ENCODE data around the gene PEPD.

Gene PEPD

GRCh38 chr19:33456076-33456844, 65.3 kb downstream of the PEPD start:
- DNase-seq = no peak

GRCh38 chr19:33453265-33453664, 68.3 kb downstream of the PEPD start:
- no peak for DNase-seq

GRCh38 chr19:33450689-33451088, 70.9 kb downstream of the PEPD start:
- DNase-seq = no peak

- no peak for DNase-seq
Observed at GRCh38 chr19:33449799-33450198, 71.8 kb downstream of the PEPD start.

- no peak for DNase-seq
Observed at GRCh38 chr19:33448159-33448516, 73.5 kb downstream of the PEPD start.

GRCh38 chr19:33447336-33448158, 74.0 kb downstream of the PEPD start:
- no peak for DNase-seq

GRCh38 chr19:33446330-33447293, 75.0 kb downstream of the PEPD start:
- no peak for DNase-seq

GRCh38 chr19:33445442-33446329, 75.9 kb downstream of the PEPD start:
- no peak for DNase-seq

GRCh38 chr19:33444562-33445441, 76.8 kb downstream of the PEPD start:
- no peak for DNase-seq

- DNase-seq = no peak
Observed at GRCh38 chr19:33443638-33444561, 77.7 kb downstream of the PEPD start.

GRCh38 chr19:33442706-33443105, 78.9 kb downstream of the PEPD start:
- no peak for DNase-seq

GRCh38 chr19:33441828-33442227, 79.8 kb downstream of the PEPD start:
- DNase-seq = no peak

- DNase-seq = no peak
Observed at GRCh38 chr19:33441277-33441699, 80.3 kb downstream of the PEPD start.

- no peak for DNase-seq
Observed at GRCh38 chr19:33440682-33441081, 80.9 kb downstream of the PEPD start.

- DNase-seq = no peak
Observed at GRCh38 chr19:33440241-33440640, 81.3 kb downstream of the PEPD start.

- no peak for DNase-seq
Observed at GRCh38 chr19:33438987-33439781, 82.4 kb downstream of the PEPD start.

- DNase-seq = no peak
Observed at GRCh38 chr19:33437821-33438671, 83.5 kb downstream of the PEPD start.

- no peak for DNase-seq
Observed at GRCh38 chr19:33437393-33437820, 84.2 kb downstream of the PEPD start.

Data from NCI-H1930 (cell line).